Sigmoid colon (tissue), 7 donors: ENCODE measurements around the gene FAM193A. TPM values are rescaled to one million over a fixed set of nuclear protein-coding genes. Genes with fewer than 3 reads are reported as not detected.
"Not testable (repeated sequence)": the region's sequence is repeated elsewhere in the genome, so short reads cannot be mapped to it uniquely, and the experiment has no call there.

Experiments used
- DNase-seq: peaks from one replicate; pipeline ENCODE4 v3.0.0-alpha.2; 2019
- H3K27ac ChIP-seq, 4 donors: fragments of 200-600 bp; sonication (generic); one replicate each; pipeline ENCODE4 v1.5.1; 2016 to 2019; ENCODE audit warnings: mild to moderate bottlenecking in 1 of 4
- H3K27me3 ChIP-seq, 3 donors: fragments of 200-600 bp; sonication (generic); one replicate each; pipeline ENCODE4 v1.5.1; 2019; ENCODE audit warnings: mild to moderate bottlenecking in 1 of 3
- H3K36me3 ChIP-seq, 4 donors: fragments of 200-600 bp; sonication (generic); one replicate each; pipeline ENCODE4 v1.5.1; 2016 to 2019
- H3K4me1 ChIP-seq, 4 donors: fragments of 200-600 bp; sonication (generic); one replicate each; pipeline ENCODE4 v1.5.1; 2017 to 2019
- H3K4me3 ChIP-seq, 4 donors: fragments of 200-600 bp; sonication (generic); one replicate each; pipeline ENCODE4 v1.5.1; 2017 to 2019; ENCODE audit warnings: mild to moderate bottlenecking in 2 of 4, moderate library complexity in 1 of 4
- H3K9me3 ChIP-seq, 4 donors: fragments of 200-600 bp in 3 of 4; sonication (generic) in 3 of 4; one replicate each; pipeline versions ENCODE4 v1.5.1 to v1.6.1; 2013 to 2019
- CTCF ChIP-seq, 4 experiments: fragments of 450-650 bp in 3 of 4; fragments of 200-600 bp in 1 of 4; IDR thresholded peaks; one replicate each; pipeline ENCODE4 v1.5.1; 2016 to 2019; ENCODE audit warnings: antibody characterized with exemption in 4 of 4, mild to moderate bottlenecking in 3 of 4, moderate library complexity in 2 of 4
- EP300 ChIP-seq, 4 donors: sonication (generic); formaldehyde crosslinking; IDR thresholded peaks; one replicate each; pipeline ENCODE4 v1.6.1; 2017; ENCODE audit warnings: antibody characterized with exemption in 4 of 4
- POLR2A ChIP-seq, 2 donors: fragments of 450-650 bp; IDR thresholded peaks; one replicate each; pipeline ENCODE4 v1.6.1; 2016; ENCODE audit warnings: antibody characterized with exemption in 2 of 2, mild to moderate bottlenecking in 2 of 2, moderate library complexity in 2 of 2
- POLR2AphosphoS5 ChIP-seq, 4 donors: sonication (generic); formaldehyde crosslinking; IDR thresholded peaks; one replicate each; pipeline ENCODE4 v1.6.1; 2017; ENCODE audit warnings: antibody characterized with exemption in 4 of 4
- WGBS, 2 donors: extraction: QIAGEN DNeasy Blood & Tissue Kit; methylation state at CpG; one replicate each; pipeline ENCODE4 v1.1.7; 2013; 5-methylcytosine and 5-hydroxymethylcytosine counted together
- intact Hi-C: fragments of 100-400 bp; cut with DNase I; formaldehyde crosslinking; loops from one replicate; pipeline ENCODE4 v1.15.1; 2023
- polyA plus RNA-seq, 3 donors: library from polyadenylated mRNA; stranded (reverse); fragments of 200-250 nt; gene quantifications; one replicate each; pipeline ENCODE4 v1.2.3, GENCODE V29; 2013
- total RNA-seq, 4 donors: library from RNA; depleted of rRNA; stranded (reverse); fragments of >200 nt; gene quantifications; one replicate each; pipeline ENCODE4 v1.1.0, GENCODE V29; 2016
- donor health status: healthy with polysubstance abuse.
- donor health status: Bipolar disorder and iron deficiency.
- donor health status: healthy.

Gene FAM193A
- total and polyA plus RNA-seq, 7 donors = 6.0 to 32.4 (median 17.4) TPM

- peaks cover 0 to 74% (median 62%) of the 10 kb centered on the region in 4 donors for H3K4me1 ChIP-seq
- TF ChIP-seq POLR2AphosphoS5 (IDR thresholded peaks at IDR 0.05) (no peak), POLR2A (IDR thresholded peaks at IDR 0.05) (no peak), EP300 (IDR thresholded peaks at IDR 0.05) (no peak), CTCF (IDR thresholded peaks at IDR 0.05) (no peak)
- 91 to 93% methylated on average over 3 of the region's 3 CpGs for WGBS, 2 donors
- no peaks in the 10 kb centered on the region for H3K27me3 ChIP-seq
- H3K27ac ChIP-seq = no peak overlapping the region
- no peaks in the 10 kb centered on the region for H3K36me3 ChIP-seq
- intact Hi-C loops = no loop called here
- no peak for DNase-seq
- no peak overlapping the region for H3K4me3 ChIP-seq
- H3K9me3 ChIP-seq = no peaks in the 10 kb centered on the region
Measured at GRCh38 chr4:2588259-2588658, 51.8 kb downstream of the FAM193A start.

- no peaks in the 10 kb centered on the region for H3K9me3 ChIP-seq
- no peak for DNase-seq
- 49 to 80% methylated on average over 8 of the region's 8 CpGs for WGBS, 2 donors
- H3K4me3 ChIP-seq = no peak overlapping the region
- peaks cover 0 to 88% (median 77%) of the 10 kb centered on the region in 4 donors for H3K4me1 ChIP-seq
- intact Hi-C loops = loop anchor here (5.0 kb wide), 1 partner anchor 34 kb away; no protein-coding TSS in a partner anchor
- no peak for TF ChIP-seq EP300 (IDR thresholded peaks at IDR 0.05)
- TF ChIP-seq POLR2A (IDR thresholded peaks at IDR 0.05) = no peak
- TF ChIP-seq POLR2AphosphoS5 (IDR thresholded peaks at IDR 0.05) = no peak
- TF ChIP-seq CTCF (IDR thresholded peaks at IDR 0.05) = no peak
- no peak overlapping the region for H3K27ac ChIP-seq
- peaks cover 0 to under 1% (median 0%) of the 10 kb centered on the region in 4 donors for H3K36me3 ChIP-seq
- no peaks in the 10 kb centered on the region for H3K27me3 ChIP-seq
Measured at GRCh38 chr4:2591189-2591588, 54.7 kb downstream of the FAM193A start.

- H3K4me1 ChIP-seq = peaks cover 0 to 88% (median 73%) of the 10 kb centered on the region in 4 donors
- not testable (repeated sequence) for H3K27me3 ChIP-seq, DNase-seq, H3K4me3 ChIP-seq, H3K9me3 ChIP-seq, H3K36me3 ChIP-seq
- intact Hi-C loops = loop anchor here (5.0 kb wide), 1 partner anchor 35 kb away; no protein-coding TSS in a partner anchor
- 91 to 92% methylated on average over 12 of the region's 12 CpGs for WGBS, 2 donors
- H3K27ac ChIP-seq = peak overlapping the region in 1 of 4 donors; percentile 20
Measured at GRCh38 chr4:2592014-2592413, 55.6 kb downstream of the FAM193A start.

- TF ChIP-seq POLR2A (IDR thresholded peaks at IDR 0.05) = no peak
- no peak for TF ChIP-seq CTCF (IDR thresholded peaks at IDR 0.05)
- no peak for TF ChIP-seq EP300 (IDR thresholded peaks at IDR 0.05)
- TF ChIP-seq POLR2AphosphoS5 (IDR thresholded peaks at IDR 0.05) = no peak
- H3K9me3 ChIP-seq = no peaks in the 10 kb centered on the region
- intact Hi-C loops = loop anchor here (5.0 kb wide), 1 partner anchor 35 kb away; no protein-coding TSS in a partner anchor
- peaks cover 0 to 88% (median 73%) of the 10 kb centered on the region in 4 donors for H3K4me1 ChIP-seq
- peak overlapping the region in 1 of 4 donors; percentile 20 for H3K27ac ChIP-seq
- H3K4me3 ChIP-seq = no peak overlapping the region
- 86 to 92% methylated on average over 6 of the region's 6 CpGs for WGBS, 2 donors
- DNase-seq = no peak
- H3K36me3 ChIP-seq = peaks cover 0 to 10% (median 2%) of the 10 kb centered on the region in 4 donors
- H3K27me3 ChIP-seq = no peaks in the 10 kb centered on the region
Measured at GRCh38 chr4:2592572-2592971, 56.1 kb downstream of the FAM193A start.

- TF ChIP-seq POLR2A (IDR thresholded peaks at IDR 0.05) (no peak), CTCF (IDR thresholded peaks at IDR 0.05) (no peak), POLR2AphosphoS5 (IDR thresholded peaks at IDR 0.05) (no peak), EP300 (IDR thresholded peaks at IDR 0.05) (no peak)
- no peaks in the 10 kb centered on the region for H3K27me3 ChIP-seq
- intact Hi-C loops = loop anchor here (5.0 kb wide), 1 partner anchor 36 kb away; no protein-coding TSS in a partner anchor
- H3K4me1 ChIP-seq = peaks cover 0 to 88% (median 72%) of the 10 kb centered on the region in 4 donors
- no peaks in the 10 kb centered on the region for H3K9me3 ChIP-seq
- DNase-seq = no peak
- H3K36me3 ChIP-seq = peaks cover 0 to 10% (median 2%) of the 10 kb centered on the region in 4 donors
- WGBS, 2 donors = 65 to 79% methylated on average over 5 of the region's 5 CpGs
- no peak overlapping the region for H3K4me3 ChIP-seq
- H3K27ac ChIP-seq = no peak overlapping the region
Measured at GRCh38 chr4:2593003-2593402, 56.6 kb downstream of the FAM193A start.
